Peyer's patch (tissue), 4 donors: ENCODE results near the gene MSS51. TPM values are rescaled to one million over a fixed set of nuclear protein-coding genes. Genes with fewer than 3 reads are reported as not detected.

ENCODE experiments used
- DNase-seq, 3 donors: peaks; one replicate each; pipeline ENCODE4 v3.0.0-alpha.2; 2017 to 2019
- H3K27ac ChIP-seq, 4 donors: fragments of 200-600 bp; sonication (generic); one replicate each; pipeline ENCODE4 v1.5.1; 2016 to 2019
- H3K27me3 ChIP-seq, 2 donors: fragments of 200-600 bp; sonication (generic); one replicate each; pipeline ENCODE4 v1.5.1; 2019
- H3K36me3 ChIP-seq, 3 donors: fragments of 200-600 bp; sonication (generic); one replicate each; pipeline ENCODE4 v1.5.1; 2016 to 2019
- H3K4me1 ChIP-seq, 4 donors: fragments of 200-600 bp; sonication (generic); one replicate each; pipeline ENCODE4 v1.5.1; 2016 to 2019
- H3K4me3 ChIP-seq, 4 donors: fragments of 200-600 bp; sonication (generic); 1 replicate in 3 of 4; 2 replicates in 1 of 4; pipeline ENCODE4 v1.5.1; 2016 to 2019; ENCODE audit warnings: mild to moderate bottlenecking in 1 of 4
- H3K9me3 ChIP-seq, 4 donors: fragments of 200-600 bp; sonication (generic); one replicate each; pipeline ENCODE4 v1.5.1; 2016 to 2019; ENCODE audit warnings: mild to moderate bottlenecking in 1 of 4
- POLR2A ChIP-seq, 2 donors: fragments of 450-650 bp; IDR thresholded peaks; one replicate each; pipeline ENCODE4 v1.5.1; 2017; ENCODE audit warnings: antibody characterized with exemption in 2 of 2, mild to moderate bottlenecking in 2 of 2, moderate library complexity in 2 of 2
- total RNA-seq, 4 donors: library from RNA; depleted of rRNA; stranded (reverse); fragments of >200 nt; gene quantifications; one replicate each; pipeline ENCODE4 v1.1.0, GENCODE V29; 2016
- TF ChIP-seq, protein P1 (sequence below), 6 experiments: fragments of 450-650 bp in 4 of 6; fragments of 200-600 bp in 2 of 6; sonication (generic) in 1 of 6; IDR thresholded peaks; one replicate each; pipeline ENCODE4 v1.5.1; 2017 to 2019; ENCODE audit warnings: antibody characterized with exemption in 6 of 6, mild to moderate bottlenecking in 3 of 6, moderate library complexity in 1 of 6

MSS51 gene
- total RNA-seq, 4 donors from 2014 or later = 3.3 to 7.5 (median 5.2) TPM

DNA sequence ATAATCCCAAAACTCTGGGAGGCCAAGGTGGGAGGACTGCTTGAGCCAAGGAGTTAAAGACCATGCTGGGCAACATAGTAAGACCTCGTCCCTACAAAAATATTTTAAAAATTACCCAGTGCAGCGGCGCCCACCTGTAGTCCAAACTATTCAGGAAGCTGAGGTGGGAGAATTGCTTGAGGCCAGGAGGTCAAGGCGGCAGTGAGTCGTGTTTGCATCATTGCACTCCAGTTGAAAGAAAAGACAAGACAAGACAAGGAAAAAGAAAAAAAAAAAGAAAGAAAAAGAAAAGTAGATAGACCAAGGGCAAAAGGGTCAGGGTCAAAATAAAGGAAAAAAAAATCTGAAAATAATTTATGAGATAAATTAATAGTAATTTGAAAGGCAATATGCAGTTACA, 25.3 kb downstream of the MSS51 start:
- Histone ChIP-seq H3K9me3 (no peaks in the 10 kb centered on the region), H3K4me1 (peaks cover 0 to 11% (median 3%) of the 10 kb centered on the region in 4 donors)

DNA sequence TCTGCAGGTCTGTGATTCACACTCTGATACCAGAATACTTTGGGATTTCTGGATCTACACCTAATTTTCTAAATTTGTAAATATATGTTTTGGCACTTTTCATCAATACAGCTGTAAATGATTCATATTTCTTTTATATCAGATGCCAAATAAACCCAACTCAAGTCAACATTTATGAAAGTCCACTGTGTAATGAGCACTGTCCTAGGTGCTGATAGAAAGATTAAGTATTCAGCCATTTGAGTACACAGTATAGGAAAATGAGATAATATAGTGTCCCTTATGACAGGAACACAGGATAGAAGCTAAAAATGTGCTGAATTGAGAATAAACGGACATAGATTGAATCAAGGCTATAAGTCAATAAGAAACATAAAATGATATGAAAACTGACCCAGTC, 25.9 kb downstream of the MSS51 start:
- Histone ChIP-seq H3K27me3 (no peaks in the 10 kb centered on the region), H3K36me3 (peaks cover 0 to 5% (median 0%) of the 10 kb centered on the region in 3 donors), H3K27ac (no peak overlapping the region), H3K4me1 (peaks cover 0 to 6% (median 1%) of the 10 kb centered on the region in 4 donors), H3K9me3 (no peaks in the 10 kb centered on the region), H3K4me3 (no peak overlapping the region)
- DNase-seq = no peak
- no peak for TF ChIP-seq POLR2A (IDR thresholded peaks at IDR 0.05)
- TF ChIP-seq, protein P1, sequence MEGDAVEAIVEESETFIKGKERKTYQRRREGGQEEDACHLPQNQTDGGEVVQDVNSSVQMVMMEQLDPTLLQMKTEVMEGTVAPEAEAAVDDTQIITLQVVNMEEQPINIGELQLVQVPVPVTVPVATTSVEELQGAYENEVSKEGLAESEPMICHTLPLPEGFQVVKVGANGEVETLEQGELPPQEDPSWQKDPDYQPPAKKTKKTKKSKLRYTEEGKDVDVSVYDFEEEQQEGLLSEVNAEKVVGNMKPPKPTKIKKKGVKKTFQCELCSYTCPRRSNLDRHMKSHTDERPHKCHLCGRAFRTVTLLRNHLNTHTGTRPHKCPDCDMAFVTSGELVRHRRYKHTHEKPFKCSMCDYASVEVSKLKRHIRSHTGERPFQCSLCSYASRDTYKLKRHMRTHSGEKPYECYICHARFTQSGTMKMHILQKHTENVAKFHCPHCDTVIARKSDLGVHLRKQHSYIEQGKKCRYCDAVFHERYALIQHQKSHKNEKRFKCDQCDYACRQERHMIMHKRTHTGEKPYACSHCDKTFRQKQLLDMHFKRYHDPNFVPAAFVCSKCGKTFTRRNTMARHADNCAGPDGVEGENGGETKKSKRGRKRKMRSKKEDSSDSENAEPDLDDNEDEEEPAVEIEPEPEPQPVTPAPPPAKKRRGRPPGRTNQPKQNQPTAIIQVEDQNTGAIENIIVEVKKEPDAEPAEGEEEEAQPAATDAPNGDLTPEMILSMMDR (IDR thresholded peaks at IDR 0.05) = no peak

More for the DNA sequence above, 25.3 kb downstream of the MSS51 start:
- Histone ChIP-seq H3K36me3 (peaks cover 0 to 5% (median 0%) of the 10 kb centered on the region in 3 donors), H3K27ac (no peak overlapping the region), H3K4me3 (no peak overlapping the region), H3K27me3 (no peaks in the 10 kb centered on the region)
- TF ChIP-seq, protein P1 (IDR thresholded peaks at IDR 0.05) = no peak
- TF ChIP-seq POLR2A (IDR thresholded peaks at IDR 0.05) = no peak
- DNase-seq = no peak

DNA sequence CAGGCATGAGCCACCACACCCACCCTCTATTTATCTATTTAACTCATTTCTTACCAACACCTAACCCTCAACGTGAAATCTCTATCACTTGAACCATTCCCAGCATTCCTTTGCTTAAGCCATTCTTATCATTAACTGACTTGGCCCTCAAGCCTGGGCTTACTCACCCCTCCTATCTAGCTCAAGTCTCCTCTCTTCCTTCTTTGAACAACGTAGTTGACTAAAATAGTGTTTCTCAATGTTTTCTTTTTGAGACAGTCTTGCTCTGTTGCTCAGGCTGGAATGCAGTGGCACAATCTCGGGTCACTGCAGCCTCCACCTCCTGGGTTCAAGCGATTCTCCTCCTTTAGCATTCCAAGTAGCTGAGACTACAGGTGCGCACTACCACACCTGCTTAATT, 26.5 kb downstream of the MSS51 start:
- H3K4me3 ChIP-seq = no peak overlapping the region
- no peaks in the 10 kb centered on the region for H3K4me1 ChIP-seq
- no peaks in the 10 kb centered on the region for H3K27me3 ChIP-seq
- peaks cover 0 to 5% (median 0%) of the 10 kb centered on the region in 3 donors for H3K36me3 ChIP-seq
- TF ChIP-seq, protein P1 (IDR thresholded peaks at IDR 0.05) = no peak
- no peak for TF ChIP-seq POLR2A (IDR thresholded peaks at IDR 0.05)
- no peaks in the 10 kb centered on the region for H3K9me3 ChIP-seq
- DNase-seq = no peak
- no peak overlapping the region for H3K27ac ChIP-seq

DNA sequence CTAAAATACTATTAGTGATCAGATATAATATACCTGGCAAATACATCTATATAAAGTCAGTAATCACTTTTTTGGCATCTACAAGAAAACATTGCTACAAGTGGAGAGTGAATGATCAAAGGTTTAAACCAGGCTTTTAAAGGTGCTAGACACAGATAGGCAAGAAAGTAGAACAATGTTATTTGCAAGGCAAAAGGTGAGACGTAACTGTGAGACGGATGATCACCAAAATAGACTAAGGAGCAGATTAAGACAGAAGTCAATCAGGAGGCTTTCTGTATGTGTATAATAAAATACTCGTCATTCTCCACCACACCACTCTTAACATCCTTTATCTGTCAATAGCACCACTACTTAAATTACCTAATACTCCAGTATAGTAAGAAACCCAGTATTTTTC, 27.8 kb downstream of the MSS51 start:
- no peak for DNase-seq
- H3K27ac ChIP-seq = no peak overlapping the region
- H3K4me1 ChIP-seq = no peaks in the 10 kb centered on the region
- peaks cover 0 to 5% (median 0%) of the 10 kb centered on the region in 3 donors for H3K36me3 ChIP-seq
- TF ChIP-seq, protein P1 (IDR thresholded peaks at IDR 0.05) = no peak
- TF ChIP-seq POLR2A (IDR thresholded peaks at IDR 0.05) = no peak
- H3K4me3 ChIP-seq = no peak overlapping the region
- H3K9me3 ChIP-seq = no peaks in the 10 kb centered on the region
- no peaks in the 10 kb centered on the region for H3K27me3 ChIP-seq

DNA sequence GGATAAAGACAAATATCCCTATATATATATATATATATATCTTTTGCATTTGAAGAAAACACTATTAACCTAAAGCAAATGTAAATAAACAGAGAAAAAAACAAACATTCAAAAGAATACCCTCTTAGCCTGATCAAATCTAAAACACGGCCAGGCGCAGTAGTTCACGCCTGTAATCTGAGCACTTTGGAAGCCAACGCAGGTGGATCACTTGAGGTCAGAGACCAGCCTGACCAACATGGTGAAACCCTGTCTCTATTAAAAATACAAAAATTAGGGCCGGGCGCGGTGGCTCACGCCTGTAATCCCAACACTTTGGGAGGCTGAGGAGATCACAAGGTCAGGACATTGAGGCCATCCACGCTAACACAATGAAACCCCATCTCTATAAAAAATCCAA, 28.7 kb downstream of the MSS51 start:
- no peak overlapping the region for H3K27ac ChIP-seq
- no peaks in the 10 kb centered on the region for H3K27me3 ChIP-seq
- no peak overlapping the region for H3K4me3 ChIP-seq
- peaks cover 0 to 7% (median 0%) of the 10 kb centered on the region in 3 donors for H3K36me3 ChIP-seq
- no peaks in the 10 kb centered on the region for H3K4me1 ChIP-seq
- no peaks in the 10 kb centered on the region for H3K9me3 ChIP-seq
- DNase-seq = no peak
- no peak for TF ChIP-seq POLR2A (IDR thresholded peaks at IDR 0.05)
- TF ChIP-seq, protein P1 (IDR thresholded peaks at IDR 0.05) = no peak

DNA sequence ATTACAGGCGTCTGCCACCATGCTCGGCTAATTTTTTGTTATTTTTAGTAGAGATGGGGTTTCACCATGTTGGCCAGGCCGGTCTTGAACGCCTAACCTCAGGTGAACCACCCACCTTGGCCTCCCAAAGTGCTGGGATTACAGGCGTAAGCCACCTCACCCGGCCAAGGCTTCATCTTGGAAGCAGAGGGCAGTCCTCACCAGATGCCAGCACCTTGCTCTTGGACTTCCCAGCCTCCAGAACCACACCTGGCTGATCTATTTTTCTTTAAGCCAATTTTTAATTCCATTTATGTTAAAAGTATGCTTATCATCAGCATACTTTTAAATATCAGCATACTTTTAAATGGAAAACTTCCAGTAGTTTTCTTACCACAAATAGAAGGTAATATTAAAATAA, 31.7 kb downstream of the MSS51 start:
- H3K27ac ChIP-seq = no peak overlapping the region
- H3K27me3 ChIP-seq = no peaks in the 10 kb centered on the region
- H3K4me1 ChIP-seq = no peaks in the 10 kb centered on the region
- H3K4me3 ChIP-seq = no peak overlapping the region
- DNase-seq = no peak
- no peaks in the 10 kb centered on the region for H3K9me3 ChIP-seq
- no peak for TF ChIP-seq POLR2A (IDR thresholded peaks at IDR 0.05)
- TF ChIP-seq, protein P1 (IDR thresholded peaks at IDR 0.05) = no peak
- H3K36me3 ChIP-seq = peaks cover 0 to 22% (median 0%) of the 10 kb centered on the region in 3 donors
